HG03135 (cell line): ENCODE data around the gene GIPR.
A peak's percentile ranks its signal among the peaks of the same experiment; 100 is the strongest.
"Not testable (repeated sequence)": the region's sequence is repeated elsewhere in the genome, so short reads cannot be mapped to it uniquely, and the experiment has no call there.

Source experiments
- ATAC-seq: cut with Tn5 transposase; IDR thresholded peaks from one replicate; pipeline ENCODE4 v1.9.1; 2021; ENCODE audit warnings: mild to moderate bottlenecking, moderate library complexity; ENCODE audit not compliant: unreplicated experiment

Gene GIPR

GRCh38 chr19:45691516-45692186, 23.6 kb downstream of the GIPR start, which contains the start of gene SNRPD2:
Gene SNRPD2, minus strand, starts transcription at chr19:45691953. Its CDS starts 65 bp downstream, at chr19:45691888.
- ATAC-seq = peak; percentile 48

- peak; percentile 83 for ATAC-seq
Observed at GRCh38 chr19:45692187-45693105, 24.4 kb downstream of the GIPR start, which contains the start of gene QPCTL. Gene QPCTL, plus strand, starts transcription at chr19:45692666. Its CDS starts 38 bp downstream, at chr19:45692704.

- ATAC-seq = no peak
Observed at GRCh38 chr19:45693106-45693788, 25.2 kb downstream of the GIPR start.

- ATAC-seq = no peak
Observed at GRCh38 chr19:45701676-45702075, 33.7 kb downstream of the GIPR start.

GRCh38 chr19:45705115-45705514, 37.1 kb downstream of the GIPR start:
- no peak for ATAC-seq

GRCh38 chr19:45705710-45706415, 37.8 kb downstream of the GIPR start:
- ATAC-seq = no peak

GRCh38 chr19:45710356-45711130, 42.5 kb downstream of the GIPR start:
- no peak for ATAC-seq

- no peak for ATAC-seq
Observed at GRCh38 chr19:45711851-45712698, 44.1 kb downstream of the GIPR start.

- no peak for ATAC-seq
Observed at GRCh38 chr19:45712699-45713067, 44.7 kb downstream of the GIPR start.

GRCh38 chr19:45713141-45713540, 45.1 kb downstream of the GIPR start:
- no peak for ATAC-seq

- ATAC-seq = no peak
Observed at GRCh38 chr19:45715139-45715538, 47.1 kb downstream of the GIPR start.

- no peak for ATAC-seq
Observed at GRCh38 chr19:45716359-45717130, 48.5 kb downstream of the GIPR start.

GRCh38 chr19:45717131-45717982, 49.3 kb downstream of the GIPR start:
- peak; percentile 92 for ATAC-seq

- ATAC-seq = no peak
Observed at GRCh38 chr19:45717983-45718650, 50.1 kb downstream of the GIPR start.

GRCh38 chr19:45720065-45720464, 52.0 kb downstream of the GIPR start:
- ATAC-seq = not testable (repeated sequence)

- not testable (repeated sequence) for ATAC-seq
Observed at GRCh38 chr19:45728683-45729082, 60.7 kb downstream of the GIPR start.

- ATAC-seq = no peak
Observed at GRCh38 chr19:45729800-45730290, 61.8 kb downstream of the GIPR start.
